ENCODE results near the gene PDIA6. TPM values are rescaled to one million over a fixed set of nuclear protein-coding genes. Genes with fewer than 3 reads are reported as not detected.

The PDIA6 gene
- total RNA-seq, 6 experiments from 2014 or later: 336 to 356 (median 351) TPM

DNA sequence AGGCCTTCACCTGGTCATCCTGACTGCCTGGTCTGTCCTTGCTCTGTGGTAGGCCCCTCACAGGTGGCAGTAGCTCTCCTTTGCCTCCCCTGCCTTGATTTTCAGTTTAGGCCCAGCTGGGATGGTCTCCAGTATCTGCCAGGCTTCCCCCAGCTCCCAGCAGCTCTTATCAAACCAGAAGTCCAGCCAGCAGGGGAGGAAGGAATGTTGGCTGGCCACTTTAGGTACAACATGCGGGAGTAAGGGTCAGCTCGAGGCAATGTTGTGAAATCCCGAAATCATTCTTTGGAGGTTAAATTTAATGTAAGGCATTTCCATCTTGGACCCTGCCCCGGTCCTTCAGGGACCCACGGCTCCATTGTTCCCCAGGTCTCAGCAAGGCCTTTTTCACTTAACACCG lies 74.4 kb downstream of the PDIA6 start:
- TF ChIP-seq CTCF (IDR thresholded peaks at IDR 0.05): no peak
- Mint-ChIP-seq H3K27ac (no peak overlapping the region), H3K4me3 (no peak overlapping the region), H3K27me3 (ENCODE audit: insufficient read depth) (peaks cover 50% of the 10 kb centered on the region), H3K4me1 (ENCODE audit: low read depth) (no peaks in the 10 kb centered on the region), H3K36me3 (ENCODE audit: low read depth) (no peaks in the 10 kb centered on the region), H3K9me3 (no peaks in the 10 kb centered on the region)
- no peak for DNase-seq

GRCh38 chr2:10733980-10734379 lies 78.6 kb downstream of the PDIA6 start:
- no peak overlapping the region for H3K4me3 Mint-ChIP-seq
- no peak for DNase-seq
- H3K27me3 Mint-ChIP-seq (ENCODE audit: insufficient read depth): peaks cover 35% of the 10 kb centered on the region
- no peaks in the 10 kb centered on the region for H3K9me3 Mint-ChIP-seq
- no peaks in the 10 kb centered on the region for H3K4me1 Mint-ChIP-seq (ENCODE audit: low read depth)
- TF ChIP-seq CTCF (IDR thresholded peaks at IDR 0.05): no peak
- no peak overlapping the region for H3K27ac Mint-ChIP-seq
- H3K36me3 Mint-ChIP-seq (ENCODE audit: low read depth): no peaks in the 10 kb centered on the region

DNA sequence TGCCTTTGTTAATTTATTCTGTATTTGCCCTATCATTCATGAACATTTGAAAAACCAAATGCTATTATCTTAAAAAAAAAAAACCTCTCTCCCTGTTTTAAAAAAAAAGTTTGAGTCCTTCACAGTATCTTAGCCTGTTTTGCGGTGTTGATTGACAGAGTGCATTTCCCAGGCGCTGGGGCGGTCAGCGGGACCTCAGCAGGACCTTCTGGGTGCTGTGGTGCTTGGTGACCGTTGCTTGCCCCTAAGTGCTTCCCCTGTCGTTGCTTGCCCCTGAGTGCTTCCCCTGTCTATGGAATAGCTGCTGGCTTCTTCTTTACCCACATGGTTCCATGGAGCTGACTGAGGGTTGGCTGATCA lies 79.0 kb downstream of the PDIA6 start:
- no peak for DNase-seq
- Mint-ChIP-seq H3K27ac (no peak overlapping the region), H3K9me3 (no peaks in the 10 kb centered on the region), H3K4me1 (ENCODE audit: low read depth) (no peaks in the 10 kb centered on the region), H3K36me3 (ENCODE audit: low read depth) (no peaks in the 10 kb centered on the region), H3K27me3 (ENCODE audit: insufficient read depth) (peaks cover 32% of the 10 kb centered on the region), H3K4me3 (no peak overlapping the region)
- no peak for TF ChIP-seq CTCF (IDR thresholded peaks at IDR 0.05)

Other genes with a start within 250 kb of the PDIA6 start
- gene NOL10, start 122.8 kb downstream of the PDIA6 start, total RNA-seq (2021; fragmentation: NEBNext Ultra II Directional; extraction: Animal tissue kit (Norgen Biotek cat#: 25700)): 10 to 100 TPM; 27.5 to 31.1 (median 30.8) TPM
- not detected for gene ATP6V1C2, start 91.2 kb downstream of the PDIA6 start, total RNA-seq (2021; fragmentation: NEBNext Ultra II Directional; extraction: Animal tissue kit (Norgen Biotek cat#: 25700))
- under 1 TPM in 3 of 6 experiments, not detected in 3; 0.14 to 0.26 (median 0.18) TPM for gene KCNF1, start 99.1 kb upstream of the PDIA6 start, total RNA-seq (2021; fragmentation: NEBNext Ultra II Directional; extraction: Animal tissue kit (Norgen Biotek cat#: 25700))